UCSD-AML1 (cell line): ENCODE measurements around the gene DCLK3.

Experiments used
- DNase-seq: peaks from one replicate; lab custom pipeline; 2025; ENCODE audit not compliant: unreplicated experiment; lab: John Stamatoyannopoulos, UW

Gene DCLK3

DNA sequence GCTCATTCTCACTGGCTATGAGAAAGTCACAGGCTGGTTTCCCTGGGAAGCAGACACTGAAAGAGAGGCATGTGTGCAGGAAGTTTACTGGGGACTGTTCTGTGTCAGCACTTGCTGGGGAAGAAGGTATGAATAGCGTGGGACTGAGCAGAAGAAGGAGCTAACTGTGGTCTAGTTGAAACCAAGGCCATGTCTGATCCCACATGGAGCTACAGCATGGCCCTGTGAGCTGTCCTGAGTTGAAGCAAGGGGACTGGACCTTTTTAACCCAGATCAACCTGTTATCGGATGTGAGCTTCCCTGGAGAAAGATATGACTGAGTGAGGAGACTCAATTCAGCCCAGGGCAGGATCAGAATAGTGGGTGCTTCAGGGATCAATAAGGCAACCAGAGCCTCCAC is 53.7 kb downstream of the DCLK3 start:
- DNase-seq = no peak

DNA sequence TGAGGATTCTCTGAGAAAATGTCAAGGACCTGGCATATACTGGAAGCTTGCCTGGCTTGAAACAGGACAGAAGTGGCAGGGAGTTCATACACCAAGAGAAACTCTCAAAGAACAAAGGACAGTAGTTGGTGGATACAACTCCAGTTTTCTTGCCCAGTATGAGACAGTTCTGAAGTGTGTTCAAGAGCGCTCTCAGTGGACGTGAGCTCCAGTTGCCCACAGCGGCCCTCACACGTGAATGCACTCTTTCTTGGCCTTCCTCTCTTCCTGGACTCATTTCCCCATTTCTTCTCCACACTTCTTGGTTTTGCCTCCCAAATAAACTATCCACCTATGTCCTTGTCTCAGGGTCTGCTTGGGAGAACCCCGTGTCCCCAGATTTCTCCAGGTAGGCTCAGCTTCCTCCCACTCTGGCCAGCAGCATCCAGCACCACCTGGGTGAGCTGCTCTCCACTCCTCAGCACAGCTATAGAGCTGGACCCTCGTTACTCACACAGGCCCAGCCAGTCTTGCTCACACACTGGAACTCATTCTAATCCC is 54.5 kb downstream of the DCLK3 start:
- no peak for DNase-seq

DNA sequence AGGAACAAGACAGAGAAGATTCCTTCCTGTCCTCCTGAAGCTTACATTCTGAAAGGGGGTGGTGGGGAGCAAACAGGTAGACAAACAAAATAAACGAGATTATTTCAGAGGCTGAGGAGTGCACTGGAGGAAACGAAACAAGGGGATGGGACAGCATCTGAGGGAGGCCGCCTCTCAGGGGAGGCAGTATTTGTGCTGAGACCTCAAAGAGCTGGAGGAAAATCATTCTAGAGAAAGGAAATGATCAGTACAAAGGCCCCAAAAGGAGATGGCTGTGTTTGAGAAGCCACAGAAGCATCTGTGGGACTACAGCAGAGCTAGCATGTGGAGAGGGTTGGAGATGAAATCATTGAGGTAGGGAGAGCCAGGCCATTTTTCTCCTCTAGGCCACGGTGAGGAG is 55.1 kb downstream of the DCLK3 start:
- DNase-seq = no peak

DNA sequence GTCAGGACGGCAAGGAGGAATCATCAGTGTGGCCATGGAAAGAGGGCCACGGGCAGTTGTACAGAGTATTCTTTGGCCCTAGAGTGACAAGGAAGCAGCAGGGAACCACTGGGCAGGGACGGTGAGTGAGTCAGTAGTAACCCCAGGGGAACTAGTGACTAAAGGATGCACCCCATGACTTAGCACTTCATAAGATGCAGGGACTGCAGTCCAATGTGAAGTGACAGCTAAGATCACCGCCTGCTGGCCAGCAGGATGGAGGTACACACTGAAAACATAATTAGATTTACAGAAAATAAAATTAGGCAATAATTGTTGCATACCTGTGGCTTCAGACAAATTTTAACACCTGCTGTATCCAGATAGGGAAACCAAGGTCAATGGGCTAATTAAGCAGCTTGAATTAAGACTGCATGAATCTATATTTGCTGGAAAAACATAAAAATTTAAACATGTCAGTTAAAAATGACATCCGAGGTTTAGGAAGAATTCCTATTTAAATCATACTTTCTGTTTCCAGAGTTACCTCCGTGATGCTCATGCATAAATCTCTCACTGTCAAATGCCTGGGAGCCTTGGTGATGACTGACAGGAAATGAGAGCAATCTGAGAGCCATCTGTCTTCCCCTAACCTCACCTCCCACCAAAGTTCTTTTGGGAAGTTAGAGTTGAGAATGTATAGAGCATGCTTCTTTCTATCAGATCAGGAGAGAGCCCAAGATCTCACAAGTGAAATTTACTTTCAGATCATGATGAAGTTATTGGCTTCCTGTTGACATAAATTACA is 56.5 kb downstream of the DCLK3 start:
- no peak for DNase-seq

DNA sequence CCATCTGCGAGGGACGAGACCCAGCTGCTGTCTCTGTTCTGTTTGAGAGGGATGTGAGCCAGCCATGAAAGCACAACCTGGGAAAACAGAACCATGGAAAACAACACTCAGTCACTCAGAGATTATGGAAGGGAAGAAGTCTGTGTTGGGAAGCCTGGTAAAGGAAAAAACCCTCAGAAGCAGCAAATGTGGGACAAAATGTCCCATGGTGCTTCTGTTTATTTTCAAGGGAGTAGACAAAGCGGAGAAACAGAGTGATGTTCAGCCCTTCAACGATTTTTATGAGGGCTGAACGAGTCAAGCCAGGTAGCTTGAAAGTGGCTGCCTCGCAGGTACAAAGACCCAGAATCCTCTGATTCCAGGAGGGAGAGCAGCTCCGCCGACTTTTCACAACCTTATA is 59.3 kb downstream of the DCLK3 start:
- no peak for DNase-seq

DNA sequence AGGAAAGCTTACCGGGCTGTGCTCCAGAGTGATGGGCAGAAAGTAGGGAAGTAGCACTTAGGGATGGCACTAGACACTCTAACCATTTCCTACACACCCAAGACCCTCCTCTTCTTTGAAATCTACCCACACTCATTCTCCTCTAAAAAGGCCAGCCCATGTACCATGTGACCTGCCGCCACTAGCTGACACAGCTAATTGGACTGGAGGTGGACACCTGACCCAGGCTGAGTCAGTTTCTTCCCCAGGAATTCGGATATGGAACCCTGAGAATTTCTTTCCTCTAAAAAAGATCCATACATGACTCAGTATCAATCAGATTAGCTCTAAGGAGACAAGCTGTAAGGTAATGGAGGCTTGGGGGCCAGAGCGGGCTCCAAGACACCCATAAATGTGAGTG is 60.1 kb downstream of the DCLK3 start:
- DNase-seq = no peak

DNA sequence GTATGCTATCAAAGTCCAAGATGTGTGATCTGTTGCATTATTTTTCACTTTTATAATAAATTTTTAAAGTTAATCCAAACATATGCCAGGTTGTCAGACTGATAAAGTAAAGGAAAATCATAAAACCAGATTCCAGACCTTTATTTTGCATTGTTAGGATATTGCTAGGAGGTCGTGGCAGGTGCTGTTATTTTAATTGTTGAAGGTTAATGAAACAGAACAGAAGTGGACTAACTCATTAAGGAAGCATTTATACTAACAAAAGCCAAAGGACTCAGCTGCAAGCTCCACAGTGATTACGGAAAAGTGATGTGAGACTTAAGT is 63.1 kb downstream of the DCLK3 start:
- DNase-seq = no peak

DNA sequence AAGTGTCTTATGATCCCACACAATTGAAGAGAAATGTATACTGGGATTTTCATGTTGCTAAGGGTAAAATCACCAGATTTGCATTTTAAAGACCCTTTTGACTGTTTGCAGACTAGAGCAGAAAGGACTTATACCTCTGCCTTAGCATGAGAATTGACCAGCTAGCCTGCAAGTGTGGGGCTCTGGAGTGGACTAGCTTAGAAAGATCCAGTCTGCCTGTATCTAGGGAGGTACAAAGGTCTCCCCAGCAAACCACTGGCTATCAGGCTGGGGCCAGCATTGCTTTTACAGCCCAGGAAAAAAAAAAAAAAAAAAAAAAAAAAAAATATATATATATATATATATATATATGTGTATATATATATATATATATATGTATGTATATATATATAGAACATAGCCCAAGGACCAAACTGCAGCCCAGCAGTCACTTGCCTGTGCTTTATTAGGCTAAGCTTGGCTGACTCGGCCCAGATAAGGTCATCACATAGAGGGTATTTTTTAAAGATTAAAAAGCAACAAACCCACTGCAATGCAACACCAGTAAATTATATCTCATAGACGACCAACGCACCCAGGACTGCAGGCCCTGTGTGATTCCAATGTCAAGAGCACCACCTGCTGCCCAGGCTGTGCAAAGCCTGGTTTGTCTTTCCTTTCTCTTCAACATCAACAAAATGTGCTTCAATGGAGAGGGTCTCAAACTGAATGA is 63.7 kb downstream of the DCLK3 start:
- peak; percentile 42 for DNase-seq

DNA sequence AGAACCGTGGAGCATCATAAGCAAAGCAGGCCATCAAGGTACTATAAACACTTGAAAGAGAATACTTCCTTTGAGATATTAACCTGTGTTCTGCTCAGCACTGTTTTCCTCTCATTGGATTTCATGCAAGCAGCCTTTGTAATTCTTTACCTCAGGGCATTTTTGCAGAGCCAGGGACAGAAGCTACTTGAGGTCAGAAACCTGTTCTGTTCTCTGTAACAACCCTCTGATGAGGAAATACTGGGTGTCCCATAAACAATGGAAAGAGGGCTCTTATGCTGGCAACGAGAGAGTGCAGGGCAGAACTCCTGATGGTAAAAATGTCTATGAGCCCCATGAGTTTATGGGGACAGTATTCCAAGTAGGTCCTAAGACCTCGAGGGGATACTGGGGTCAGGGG is 66.0 kb downstream of the DCLK3 start:
- DNase-seq = no peak

DNA sequence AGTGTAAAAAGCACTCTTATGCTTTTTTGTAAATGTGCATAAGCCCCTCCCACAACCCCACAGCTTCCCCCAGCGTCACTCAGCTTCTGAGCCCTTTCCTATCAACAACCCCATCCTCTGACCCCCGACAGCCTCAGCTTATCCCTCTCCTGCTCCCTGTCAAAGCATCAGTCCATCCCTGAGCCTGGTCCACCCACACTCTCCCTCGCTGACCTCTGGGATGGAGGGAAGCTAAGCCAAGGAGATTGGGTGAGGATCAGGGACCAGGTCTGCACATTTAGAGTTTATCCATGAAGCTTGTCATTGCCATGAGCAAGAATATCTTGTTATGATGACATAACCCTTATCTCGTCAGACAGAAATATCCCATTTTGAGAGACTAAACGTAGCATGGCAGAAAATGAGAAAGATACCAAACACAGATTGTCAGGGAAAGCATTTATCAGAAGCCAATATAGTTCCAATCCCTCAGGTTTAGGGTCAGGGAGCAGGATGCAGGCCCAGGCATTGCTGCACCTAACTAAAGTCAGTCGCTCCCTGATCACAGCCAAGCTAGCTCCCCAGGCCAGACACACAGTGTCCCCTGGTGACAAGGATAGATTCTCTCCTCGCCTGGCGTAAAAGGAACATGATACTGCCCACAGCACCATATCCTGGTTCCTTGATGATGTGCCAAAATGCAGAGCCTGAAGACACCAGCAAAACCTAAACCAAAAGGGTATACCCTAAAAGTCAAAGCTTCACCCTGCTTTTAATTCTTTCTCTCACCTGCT is 66.9 kb downstream of the DCLK3 start:
- DNase-seq = no peak

DNA sequence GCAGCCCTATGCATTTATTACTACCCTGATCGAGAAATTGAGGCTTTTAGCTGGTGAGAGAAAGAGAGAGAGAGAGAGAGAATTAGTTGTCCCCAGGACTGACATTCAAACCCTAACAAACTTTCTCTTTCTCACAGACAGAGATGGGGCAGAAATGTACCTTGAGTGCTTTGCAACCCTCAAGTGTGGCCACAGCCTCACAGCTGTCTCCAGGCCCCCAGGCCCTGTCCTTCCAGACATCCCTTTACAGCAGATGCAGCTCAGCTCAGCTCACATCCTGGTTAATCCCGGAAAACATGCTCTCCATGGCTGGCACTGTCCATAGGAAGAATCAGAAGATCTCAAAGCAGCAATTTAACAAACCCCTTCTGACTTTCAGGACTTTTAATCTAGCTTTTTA is 67.6 kb downstream of the DCLK3 start:
- DNase-seq = no peak

DNA sequence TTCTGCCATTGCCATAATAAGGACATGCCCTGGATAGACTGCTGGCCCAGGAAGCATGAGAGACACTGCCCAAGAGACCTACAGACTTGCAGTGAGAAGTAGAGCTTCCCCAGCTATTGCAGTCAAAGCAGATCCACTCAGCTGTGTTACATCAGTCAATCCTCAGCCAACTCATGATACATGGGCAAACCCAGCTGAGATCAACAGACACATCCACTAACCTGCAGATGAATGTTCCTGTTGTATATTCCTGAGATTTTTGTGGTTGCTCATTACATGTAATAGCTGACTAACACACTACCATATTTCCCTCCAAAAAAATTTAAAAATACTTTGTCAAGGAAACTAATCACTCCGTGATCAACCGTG is 68.6 kb downstream of the DCLK3 start:
- DNase-seq = no peak

DNA sequence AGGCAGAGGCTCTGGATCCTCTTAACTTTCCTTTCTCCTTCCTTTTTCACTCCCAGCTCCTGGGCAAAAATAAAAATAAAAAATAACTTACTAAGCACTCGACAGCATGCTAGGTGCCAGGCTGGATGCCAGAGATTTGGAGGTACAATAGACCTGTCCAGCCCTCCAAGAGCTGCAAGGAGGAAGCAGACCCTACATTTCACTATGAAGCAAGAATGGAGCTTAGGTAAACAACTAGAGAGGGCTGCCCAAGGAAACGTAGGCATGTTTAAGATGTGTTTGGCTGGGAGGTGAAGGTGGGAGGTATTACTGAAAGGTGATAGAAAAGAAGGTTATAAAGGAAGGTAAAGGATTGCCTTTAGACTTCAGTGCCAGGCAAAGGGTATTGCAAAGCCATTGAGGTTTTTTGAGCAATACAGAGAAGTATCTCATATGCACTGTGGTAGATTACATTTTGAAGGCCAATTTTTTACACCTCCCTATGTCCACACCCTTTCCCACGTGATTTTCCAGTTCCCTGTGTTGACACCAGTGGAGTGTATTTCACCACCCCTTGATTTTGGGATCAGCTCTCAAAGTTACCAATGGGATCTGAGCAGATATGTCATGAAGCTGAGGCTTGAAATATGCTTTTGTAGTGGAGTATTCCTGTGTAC is 69.1 kb downstream of the DCLK3 start:
- DNase-seq = no peak

DNA sequence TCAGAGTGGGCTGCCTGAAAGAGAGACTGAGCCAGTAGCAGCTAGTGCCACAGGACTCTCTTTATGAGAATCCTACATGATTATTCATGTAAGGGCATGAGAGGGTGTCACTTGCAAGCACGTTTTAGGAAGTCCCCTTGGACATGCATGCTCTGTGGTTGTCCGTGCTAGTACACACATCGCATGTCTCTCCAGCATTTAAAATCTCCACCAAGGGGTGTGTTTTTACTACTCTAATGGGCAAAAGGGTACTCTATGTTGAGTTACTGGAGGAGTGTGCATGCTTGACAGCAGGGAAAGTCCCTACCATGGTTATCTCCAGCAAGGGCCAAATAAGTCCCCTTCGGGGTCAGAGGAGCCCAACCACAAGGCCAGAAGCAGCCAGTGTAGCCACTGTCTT is 70.7 kb downstream of the DCLK3 start:
- no peak for DNase-seq

DNA sequence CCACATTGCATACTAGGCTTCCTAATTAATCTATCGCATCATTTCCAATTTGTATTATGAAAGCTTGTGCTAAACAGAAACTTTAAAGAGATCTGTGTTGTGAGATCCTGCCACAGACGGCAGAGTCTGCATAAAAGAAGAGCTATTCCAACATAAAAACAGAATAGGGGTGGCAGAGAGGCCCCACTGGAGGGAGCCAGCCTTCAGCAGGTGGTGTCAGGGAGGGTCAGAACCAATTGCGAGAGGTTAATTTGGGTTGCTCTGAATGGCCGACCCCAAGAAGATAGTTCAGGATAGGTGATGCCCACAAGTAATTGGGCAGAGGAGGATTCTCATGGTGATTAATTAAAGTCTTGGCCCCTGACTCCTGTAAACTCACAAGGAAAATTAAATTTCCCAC is 74.8 kb downstream of the DCLK3 start:
- no peak for DNase-seq

DNA sequence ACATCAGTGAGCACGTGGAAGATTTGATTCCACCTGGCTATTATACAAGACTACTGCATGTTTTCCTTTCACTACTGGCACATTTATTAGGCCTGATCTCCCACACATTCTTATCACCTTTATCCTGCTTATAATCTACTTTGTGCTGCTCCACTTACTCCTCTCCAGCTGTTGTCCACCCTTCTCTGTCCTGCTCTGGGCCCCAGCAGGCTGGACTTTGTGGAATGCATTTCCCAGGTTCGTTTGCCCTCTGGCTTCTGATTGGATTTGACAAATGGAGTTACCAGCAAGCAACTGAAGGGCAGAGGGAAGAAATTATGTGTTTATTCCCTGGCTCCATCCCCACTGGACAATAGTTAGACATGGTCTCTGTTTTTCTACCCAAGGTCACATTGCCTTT is 75.5 kb downstream of the DCLK3 start:
- no peak for DNase-seq

DNA sequence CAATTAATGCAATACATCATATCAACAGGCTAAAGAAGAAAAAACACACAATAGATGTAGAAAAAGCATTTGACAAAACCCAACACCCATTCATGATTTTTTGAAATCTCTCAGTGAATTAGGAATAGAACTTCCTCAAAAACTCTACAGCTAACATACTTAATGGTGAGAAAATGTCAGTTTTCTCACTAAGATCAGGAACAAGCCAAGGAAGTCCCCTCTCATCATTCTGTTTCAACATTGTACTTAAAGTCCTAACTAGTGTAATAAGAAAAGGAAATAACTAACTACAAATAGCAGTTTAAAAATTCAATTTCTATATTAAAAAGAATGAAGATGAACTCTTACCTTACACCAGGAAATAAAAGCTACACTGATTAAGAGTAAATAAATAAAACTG is 77.8 kb downstream of the DCLK3 start:
- DNase-seq = no peak

DNA sequence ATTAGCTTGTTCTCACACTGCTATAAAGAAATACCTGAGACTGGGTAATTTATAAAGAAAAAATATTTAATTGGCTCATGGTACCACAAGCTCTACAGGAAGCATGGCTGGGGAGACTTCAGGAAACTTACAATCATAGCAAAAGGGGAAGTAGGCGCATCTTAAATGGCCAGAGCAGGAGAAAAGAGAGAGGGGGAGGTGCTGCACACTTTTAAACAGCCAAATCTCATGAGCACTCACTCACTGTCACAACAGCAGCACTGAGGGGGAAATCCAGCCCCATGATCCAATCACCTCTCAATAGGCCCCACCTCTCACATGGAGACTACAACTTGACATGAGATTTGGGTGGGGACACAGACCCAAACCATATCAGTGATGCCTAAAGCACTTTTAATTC is 82.5 kb downstream of the DCLK3 start:
- DNase-seq = no peak

DNA sequence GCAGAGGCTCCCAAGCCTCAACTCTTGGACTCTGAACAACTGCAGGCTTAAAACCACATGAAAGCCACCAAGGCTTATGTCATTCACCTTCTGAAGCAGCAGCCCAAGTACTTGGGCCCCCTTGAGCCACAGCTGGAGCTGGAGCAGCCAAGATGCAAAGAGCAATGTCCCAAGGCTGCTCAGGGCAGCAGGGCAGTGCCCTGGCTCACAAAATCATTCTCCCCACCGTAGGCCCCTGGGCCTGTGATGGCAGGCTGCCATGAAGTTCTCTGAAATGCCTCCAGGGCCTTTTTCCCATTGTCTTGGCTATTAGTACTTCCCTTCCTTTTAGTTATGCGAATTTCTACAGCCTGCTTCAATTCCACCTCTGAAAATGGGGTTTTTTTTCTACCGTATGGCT is 83.4 kb downstream of the DCLK3 start:
- DNase-seq = no peak

DNA sequence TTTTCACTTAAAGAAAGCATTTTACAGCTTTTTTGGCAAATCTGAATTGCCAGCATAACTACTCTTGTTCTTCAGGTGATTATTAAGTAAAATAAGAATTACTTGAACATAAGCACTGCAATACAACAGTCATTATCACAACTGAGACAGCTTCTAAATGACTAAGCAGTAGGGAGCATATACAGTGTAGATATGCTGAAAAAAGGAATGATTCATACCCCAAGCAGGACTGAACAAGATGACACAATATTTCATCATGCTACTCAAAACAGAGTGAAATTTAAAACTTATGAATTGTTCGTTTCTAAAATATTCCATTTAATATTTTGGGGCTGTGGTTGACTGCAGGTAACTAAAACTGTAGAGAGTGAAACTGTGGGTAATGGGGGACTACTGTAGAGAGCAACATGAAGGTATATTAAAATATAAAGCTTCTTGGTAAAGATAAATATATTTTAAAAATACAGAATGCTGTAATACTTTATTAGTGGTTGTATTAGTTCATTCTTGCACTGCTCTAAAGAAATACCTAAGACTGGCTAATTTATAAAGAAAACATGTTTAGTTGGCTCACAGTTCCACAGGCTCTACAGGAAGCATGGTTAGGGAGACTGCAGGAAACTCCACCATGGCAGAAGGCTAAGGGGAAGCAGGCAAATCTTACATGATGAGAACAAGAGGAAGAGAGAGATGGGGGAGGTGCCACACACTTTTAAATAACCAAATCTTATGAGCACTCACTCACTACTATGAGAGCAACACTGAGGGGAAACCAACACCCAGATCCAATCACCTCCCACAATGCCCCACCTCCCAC is 84.8 kb downstream of the DCLK3 start:
- DNase-seq = no peak
